ENCODE measurements around the gene CCDC197. TPM values are rescaled to one million over a fixed set of nuclear protein-coding genes. Genes with fewer than 3 reads are reported as not detected.
A peak's percentile ranks its signal among the peaks of the same experiment; 100 is the strongest.

Gene CCDC197
- total RNA-seq, 3 donors from 2014 or later: not detected

- DNase-seq (no peak), ATAC-seq (no peak)
- Histone ChIP-seq H3K9me3 (no peaks in the 10 kb centered on the region), H3K4me3 (no peak overlapping the region), H3K36me3 (ENCODE audit: low read depth) (no peaks in the 10 kb centered on the region), H3K4me1 (ENCODE audit: low read depth) (no peaks in the 10 kb centered on the region)
- intact Hi-C loops (cut with DNase I, micrococcal nuclease): no loop called here
- TF ChIP-seq CTCF (IDR thresholded peaks at IDR 0.05): no peak
These were observed 14.7 kb upstream of the CCDC197 start for GRCh38 chr14:93982230-93983007.

GRCh38 chr14:93984070-93984469, 13.0 kb upstream of the CCDC197 start:
- no peak overlapping the region for H3K4me3 ChIP-seq
- TF ChIP-seq CTCF (IDR thresholded peaks at IDR 0.05): no peak
- ATAC-seq (no peak), DNase-seq (no peak)
- intact Hi-C loops (cut with DNase I, micrococcal nuclease): no loop called here
- H3K4me1 ChIP-seq (ENCODE audit: low read depth): no peaks in the 10 kb centered on the region
- no peaks in the 10 kb centered on the region for H3K9me3 ChIP-seq
- no peaks in the 10 kb centered on the region for H3K36me3 ChIP-seq (ENCODE audit: low read depth)

GRCh38 chr14:93984987-93985410, 12.1 kb upstream of the CCDC197 start:
- H3K36me3 ChIP-seq (ENCODE audit: low read depth): no peaks in the 10 kb centered on the region
- intact Hi-C loops (cut with DNase I, micrococcal nuclease): no loop called here
- H3K9me3 ChIP-seq: no peaks in the 10 kb centered on the region
- DNase-seq (peak in 2 of 3 donors; percentile 43 to 57), ATAC-seq (peak; percentile 64)
- no peak overlapping the region for H3K4me3 ChIP-seq
- TF ChIP-seq CTCF (IDR thresholded peaks at IDR 0.05): no peak
- H3K4me1 ChIP-seq (ENCODE audit: low read depth): no peaks in the 10 kb centered on the region

GRCh38 chr14:93986955-93987354, 10.1 kb upstream of the CCDC197 start:
- ATAC-seq: no peak
- intact Hi-C loops (cut with DNase I, micrococcal nuclease): no loop called here
- H3K4me3 ChIP-seq: no peak overlapping the region
- H3K9me3 ChIP-seq: no peaks in the 10 kb centered on the region
- DNase-seq: no peak
- no peaks in the 10 kb centered on the region for H3K4me1 ChIP-seq (ENCODE audit: low read depth)
- no peak for TF ChIP-seq CTCF (IDR thresholded peaks at IDR 0.05)
- H3K36me3 ChIP-seq (ENCODE audit: low read depth): no peaks in the 10 kb centered on the region

GRCh38 chr14:93987376-93987775, 9.7 kb upstream of the CCDC197 start:
- ATAC-seq: no peak
- no peak for DNase-seq
- Histone ChIP-seq H3K36me3 (ENCODE audit: low read depth) (no peaks in the 10 kb centered on the region), H3K9me3 (no peaks in the 10 kb centered on the region), H3K4me3 (no peak overlapping the region), H3K4me1 (ENCODE audit: low read depth) (no peaks in the 10 kb centered on the region)
- no peak for TF ChIP-seq CTCF (IDR thresholded peaks at IDR 0.05)
- intact Hi-C loops (cut with DNase I, micrococcal nuclease): no loop called here
